ENCODE results near the gene ADRM1.

GRCh38 chr20:62253398-62253797 lies 49.4 kb upstream of the ADRM1 start:
- TF ChIP-seq EZH2 (IDR thresholded peaks at IDR 0.05; ENCODE audit: borderline replicate concordance, control insufficient read depth, low read depth, low read length): no peak
- no peak for TF ChIP-seq CTCF (IDR thresholded peaks at IDR 0.05 in 2 of 3, conservative IDR thresholded peaks at IDR 0.05 in 1 of 3; ENCODE audit: control insufficient read depth in 2 of 3, extremely low read depth in 1 of 3, insufficient read depth in 1 of 3, low read depth in 3 of 3, low read length in 3 of 3)
- TF ChIP-seq POLR2A (IDR thresholded peaks at IDR 0.05; ENCODE audit: low read depth, low read length): no peak
- no peak for TF ChIP-seq POLR2AphosphoS2 (IDR thresholded peaks at IDR 0.05; ENCODE audit: low read depth, low read length)
